ENCODE measurements around the gene SFR1.

The SFR1 gene

DNA sequence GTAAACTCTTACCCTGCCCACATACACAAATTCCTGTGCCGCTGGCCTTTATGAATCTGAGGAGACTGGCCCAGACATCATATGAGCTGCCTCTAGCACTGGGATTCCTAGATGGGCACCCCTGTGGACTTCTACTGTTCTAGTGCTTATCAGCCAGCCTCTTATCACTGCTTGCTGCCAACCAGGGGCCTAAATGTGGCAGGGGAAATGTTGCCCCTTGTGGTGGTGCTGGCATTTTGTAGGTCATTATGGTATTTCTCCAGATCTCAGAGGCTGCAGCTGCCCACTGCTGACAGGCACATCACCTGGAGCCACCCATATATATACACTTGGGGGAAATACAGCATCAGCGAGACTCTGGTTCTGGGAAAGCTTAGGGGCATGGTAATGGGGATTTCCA, 5.4 kb downstream of the SFR1 start:
- H3K36me3 ChIP-seq (ENCODE audit: insufficient read depth, low read length): no peaks in the 10 kb centered on the region
- H3K27me3 ChIP-seq (ENCODE audit: insufficient read depth, low read length): no peaks in the 10 kb centered on the region
- H2AFZ ChIP-seq (ENCODE audit: low read length, unreplicated experiment): no peak overlapping the region
- no peak overlapping the region for H3K4me3 ChIP-seq (ENCODE audit: low read depth, low read length)
- peaks cover 5% of the 10 kb centered on the region for H3K79me2 ChIP-seq (ENCODE audit: control insufficient read depth, insufficient read depth, low read length, unreplicated experiment)
- peaks cover 7% of the 10 kb centered on the region for H3K4me1 ChIP-seq (ENCODE audit: control insufficient read depth, insufficient read depth, low read length, unreplicated experiment)
- no peak overlapping the region for H3K27ac ChIP-seq (ENCODE audit: low read depth, low read length)

DNA sequence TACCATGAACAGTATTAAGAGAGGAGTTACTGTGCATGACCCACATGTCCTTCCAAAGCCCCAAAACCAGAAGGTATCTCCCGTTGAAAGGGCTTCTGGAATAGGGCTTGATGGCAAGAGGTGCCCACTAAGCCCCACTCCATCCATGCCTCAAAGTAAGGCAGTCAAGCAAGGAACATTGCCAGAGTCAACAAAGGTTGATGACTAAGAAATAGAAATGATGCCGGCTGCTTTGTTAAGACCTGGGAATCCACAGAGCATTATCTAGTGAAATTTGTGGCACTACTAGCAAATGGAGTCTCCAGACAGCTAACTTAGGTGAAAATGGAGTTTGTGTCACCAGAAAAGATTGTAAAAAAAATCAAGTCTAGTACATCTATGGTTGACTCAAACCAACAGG, 6.2 kb downstream of the SFR1 start:
- no peak overlapping the region for H2AFZ ChIP-seq (ENCODE audit: low read length, unreplicated experiment)
- H3K27me3 ChIP-seq (ENCODE audit: insufficient read depth, low read length): no peaks in the 10 kb centered on the region
- peaks cover 2% of the 10 kb centered on the region for H3K79me2 ChIP-seq (ENCODE audit: control insufficient read depth, insufficient read depth, low read length, unreplicated experiment)
- H3K36me3 ChIP-seq (ENCODE audit: insufficient read depth, low read length): no peaks in the 10 kb centered on the region
- no peak overlapping the region for H3K4me3 ChIP-seq (ENCODE audit: low read depth, low read length)
- peaks cover 7% of the 10 kb centered on the region for H3K4me1 ChIP-seq (ENCODE audit: control insufficient read depth, insufficient read depth, low read length, unreplicated experiment)
- H3K27ac ChIP-seq (ENCODE audit: low read depth, low read length): no peak overlapping the region

DNA sequence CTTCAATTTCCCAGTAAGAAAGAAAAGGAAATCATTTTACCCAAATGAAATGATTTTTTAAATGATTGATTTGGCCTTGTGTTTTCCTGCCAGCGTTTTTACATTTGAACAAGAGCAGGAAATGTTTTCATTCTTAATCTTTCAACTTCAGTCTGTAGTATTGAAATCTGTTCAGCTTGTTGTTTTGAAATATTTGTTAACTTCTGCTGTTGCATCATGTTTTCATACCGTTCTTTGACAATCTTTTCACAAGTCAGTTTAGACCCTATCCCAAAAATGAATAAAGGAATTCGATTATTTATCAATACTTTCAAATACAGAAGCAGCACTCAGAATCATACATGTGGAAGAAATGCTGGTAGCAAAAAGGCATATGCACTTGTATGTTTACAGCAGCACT, 8.1 kb downstream of the SFR1 start:
- Histone ChIP-seq H3K4me1 (ENCODE audit: control insufficient read depth, insufficient read depth, low read length, unreplicated experiment) (peaks cover 7% of the 10 kb centered on the region), H2AFZ (ENCODE audit: low read length, unreplicated experiment) (no peak overlapping the region), H3K79me2 (ENCODE audit: control insufficient read depth, insufficient read depth, low read length, unreplicated experiment) (no peaks in the 10 kb centered on the region), H3K4me3 (ENCODE audit: low read depth, low read length) (no peak overlapping the region), H3K27ac (ENCODE audit: low read depth, low read length) (no peak overlapping the region), H3K36me3 (ENCODE audit: insufficient read depth, low read length) (no peaks in the 10 kb centered on the region), H3K27me3 (ENCODE audit: insufficient read depth, low read length) (no peaks in the 10 kb centered on the region)

DNA sequence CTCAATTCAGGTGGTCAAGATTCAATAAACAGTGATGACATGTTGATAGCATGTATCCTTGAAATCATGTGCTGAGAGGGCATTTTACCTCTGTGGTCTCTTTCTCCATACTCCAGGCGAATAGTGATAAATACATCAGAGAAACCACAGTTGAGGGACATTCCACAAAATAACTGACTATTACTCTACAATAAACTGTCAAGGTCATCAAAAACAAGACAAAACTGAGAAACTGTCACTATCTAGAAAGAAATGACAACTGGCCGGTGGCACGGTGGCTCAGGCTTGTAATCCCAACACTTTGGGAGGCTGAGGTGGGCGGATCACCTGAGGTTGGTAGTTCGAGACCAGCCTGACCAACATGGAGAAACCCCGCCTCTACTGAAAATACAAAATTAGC, 16.2 kb downstream of the SFR1 start:
- Histone ChIP-seq H3K79me2 (ENCODE audit: control insufficient read depth, insufficient read depth, low read length, unreplicated experiment) (no peaks in the 10 kb centered on the region), H3K36me3 (ENCODE audit: insufficient read depth, low read length) (no peaks in the 10 kb centered on the region), H2AFZ (ENCODE audit: low read length, unreplicated experiment) (no peak overlapping the region), H3K4me1 (ENCODE audit: control insufficient read depth, insufficient read depth, low read length, unreplicated experiment) (no peaks in the 10 kb centered on the region), H3K4me3 (ENCODE audit: low read depth, low read length) (no peak overlapping the region), H3K27ac (ENCODE audit: low read depth, low read length) (no peak overlapping the region), H3K27me3 (ENCODE audit: insufficient read depth, low read length) (no peaks in the 10 kb centered on the region)

DNA sequence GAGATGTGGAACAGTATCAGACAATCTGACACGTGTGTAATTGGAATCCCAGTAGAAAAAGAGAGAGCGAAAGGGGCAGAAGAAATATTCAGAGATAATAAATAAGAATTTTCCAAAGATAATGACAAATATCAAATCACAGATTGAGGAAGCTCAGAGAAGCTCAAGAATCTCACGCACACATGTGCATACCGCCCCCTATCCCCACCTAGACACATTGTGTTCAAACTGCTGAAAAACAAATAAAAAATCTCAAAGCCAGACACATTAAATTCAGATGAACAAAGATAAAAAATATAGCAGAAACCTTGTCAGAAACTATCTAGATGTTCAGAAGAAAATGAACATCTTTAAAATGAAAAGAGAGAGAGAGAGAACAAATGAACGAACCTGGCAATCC, 17.2 kb downstream of the SFR1 start:
- no peak overlapping the region for H2AFZ ChIP-seq (ENCODE audit: low read length, unreplicated experiment)

DNA sequence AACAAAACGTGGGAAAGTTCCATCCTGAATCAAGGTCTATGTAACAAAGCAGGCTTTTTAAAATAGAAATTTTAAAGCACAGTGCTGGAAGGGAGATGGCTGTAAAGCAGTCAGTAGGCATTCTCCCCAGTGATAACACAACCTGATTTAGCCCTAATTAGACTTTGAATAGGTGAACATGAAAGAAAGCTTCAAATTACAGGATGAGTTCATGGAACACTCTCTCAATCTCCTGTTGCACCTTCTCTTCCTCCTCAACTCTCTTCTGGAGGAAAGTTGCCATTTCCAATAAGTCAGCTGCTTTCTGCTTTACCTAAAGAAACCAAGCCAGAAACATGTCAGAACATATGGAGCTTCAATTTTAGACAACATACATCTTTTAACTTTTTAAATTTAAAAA, 20.1 kb downstream of the SFR1 start:
- Histone ChIP-seq H3K4me1 (ENCODE audit: control insufficient read depth, insufficient read depth, low read length, unreplicated experiment) (no peaks in the 10 kb centered on the region), H2AFZ (ENCODE audit: low read length, unreplicated experiment) (no peak overlapping the region), H3K27ac (ENCODE audit: low read depth, low read length) (no peak overlapping the region), H3K79me2 (ENCODE audit: control insufficient read depth, insufficient read depth, low read length, unreplicated experiment) (no peaks in the 10 kb centered on the region), H3K4me3 (ENCODE audit: low read depth, low read length) (no peak overlapping the region), H3K36me3 (ENCODE audit: insufficient read depth, low read length) (no peaks in the 10 kb centered on the region), H3K27me3 (ENCODE audit: insufficient read depth, low read length) (peaks cover 19% of the 10 kb centered on the region)

More for the DNA sequence above, 17.2 kb downstream of the SFR1 start:
- Histone ChIP-seq H3K27ac (ENCODE audit: low read depth, low read length) (no peak overlapping the region), H3K4me3 (ENCODE audit: low read depth, low read length) (no peak overlapping the region), H3K79me2 (ENCODE audit: control insufficient read depth, insufficient read depth, low read length, unreplicated experiment) (no peaks in the 10 kb centered on the region), H3K4me1 (ENCODE audit: control insufficient read depth, insufficient read depth, low read length, unreplicated experiment) (no peaks in the 10 kb centered on the region), H3K36me3 (ENCODE audit: insufficient read depth, low read length) (no peaks in the 10 kb centered on the region), H3K27me3 (ENCODE audit: insufficient read depth, low read length) (no peaks in the 10 kb centered on the region)

DNA sequence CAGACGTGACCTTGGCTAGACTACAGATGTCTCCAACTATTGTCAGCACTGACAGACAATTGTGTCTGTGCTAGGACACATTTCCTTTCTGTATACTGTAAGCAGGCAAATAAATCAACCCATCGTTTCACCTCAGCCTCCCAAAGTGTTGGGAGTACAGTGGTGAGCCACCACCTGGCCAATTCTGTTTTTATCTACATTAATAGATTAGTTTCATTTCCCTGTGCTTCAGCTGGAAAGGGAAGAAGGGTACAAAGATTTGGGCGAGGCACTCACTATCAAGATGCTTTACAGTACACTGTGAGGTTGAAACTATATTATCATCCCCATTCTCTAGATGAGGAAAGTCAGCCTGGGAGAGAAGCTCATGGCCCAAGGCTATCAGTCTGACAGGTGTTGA, 21.9 kb downstream of the SFR1 start:
- no peaks in the 10 kb centered on the region for H3K79me2 ChIP-seq (ENCODE audit: control insufficient read depth, insufficient read depth, low read length, unreplicated experiment)
- no peak overlapping the region for H3K4me3 ChIP-seq (ENCODE audit: low read depth, low read length)
- no peak overlapping the region for H3K27ac ChIP-seq (ENCODE audit: low read depth, low read length)
- H3K36me3 ChIP-seq (ENCODE audit: insufficient read depth, low read length): no peaks in the 10 kb centered on the region
- no peak overlapping the region for H2AFZ ChIP-seq (ENCODE audit: low read length, unreplicated experiment)
- H3K4me1 ChIP-seq (ENCODE audit: control insufficient read depth, insufficient read depth, low read length, unreplicated experiment): no peaks in the 10 kb centered on the region
- peaks cover 26% of the 10 kb centered on the region for H3K27me3 ChIP-seq (ENCODE audit: insufficient read depth, low read length)

DNA sequence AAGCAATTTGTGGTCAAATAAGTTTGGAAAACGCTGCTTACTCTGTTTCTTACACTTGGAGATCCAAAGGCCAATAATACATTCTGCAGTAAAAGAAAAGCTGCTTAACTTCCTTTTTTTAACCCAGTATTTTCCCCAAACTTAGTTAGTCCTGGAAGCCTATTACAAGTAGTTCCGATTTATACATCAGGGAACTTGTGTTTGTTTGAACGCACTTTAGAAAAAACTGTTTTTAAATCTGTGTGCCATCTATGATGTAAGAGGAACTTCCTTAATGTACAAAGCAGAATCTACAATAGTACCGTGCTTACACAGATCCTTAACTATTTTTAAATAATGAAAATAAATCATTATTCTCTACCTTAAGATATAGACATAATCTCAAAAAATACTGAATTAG, 23.0 kb downstream of the SFR1 start:
- Histone ChIP-seq H3K27ac (ENCODE audit: low read depth, low read length) (no peak overlapping the region), H3K4me3 (ENCODE audit: low read depth, low read length) (no peak overlapping the region), H3K36me3 (ENCODE audit: insufficient read depth, low read length) (no peaks in the 10 kb centered on the region), H3K79me2 (ENCODE audit: control insufficient read depth, insufficient read depth, low read length, unreplicated experiment) (no peaks in the 10 kb centered on the region), H3K4me1 (ENCODE audit: control insufficient read depth, insufficient read depth, low read length, unreplicated experiment) (no peaks in the 10 kb centered on the region), H3K27me3 (ENCODE audit: insufficient read depth, low read length) (peaks cover 26% of the 10 kb centered on the region), H2AFZ (ENCODE audit: low read length, unreplicated experiment) (no peak overlapping the region)

DNA sequence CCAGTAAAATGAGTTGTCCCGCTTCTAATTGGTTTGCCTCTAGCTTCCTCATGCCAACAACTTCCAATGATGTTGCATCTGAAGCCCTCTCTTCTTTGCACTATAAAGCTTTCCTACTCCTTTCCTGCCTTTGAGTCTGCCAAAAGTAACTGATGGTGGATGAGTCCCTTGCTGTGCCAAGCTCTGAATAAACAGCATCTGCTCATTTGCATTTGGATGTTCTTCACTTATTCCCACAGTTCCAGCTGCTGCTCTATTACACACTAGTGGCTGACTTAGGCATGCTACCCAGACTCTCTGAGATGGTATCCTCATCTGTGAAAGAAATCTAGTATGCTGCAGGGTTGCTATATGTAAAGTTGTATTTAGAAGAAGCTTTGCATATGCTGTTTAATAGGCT, 24.9 kb downstream of the SFR1 start:
- Histone ChIP-seq H3K79me2 (ENCODE audit: control insufficient read depth, insufficient read depth, low read length, unreplicated experiment) (no peaks in the 10 kb centered on the region), H3K36me3 (ENCODE audit: insufficient read depth, low read length) (no peaks in the 10 kb centered on the region), H3K4me1 (ENCODE audit: control insufficient read depth, insufficient read depth, low read length, unreplicated experiment) (no peaks in the 10 kb centered on the region), H3K27ac (ENCODE audit: low read depth, low read length) (no peak overlapping the region), H3K4me3 (ENCODE audit: low read depth, low read length) (no peak overlapping the region), H3K27me3 (ENCODE audit: insufficient read depth, low read length) (peaks cover 26% of the 10 kb centered on the region), H2AFZ (ENCODE audit: low read length, unreplicated experiment) (no peak overlapping the region)

DNA sequence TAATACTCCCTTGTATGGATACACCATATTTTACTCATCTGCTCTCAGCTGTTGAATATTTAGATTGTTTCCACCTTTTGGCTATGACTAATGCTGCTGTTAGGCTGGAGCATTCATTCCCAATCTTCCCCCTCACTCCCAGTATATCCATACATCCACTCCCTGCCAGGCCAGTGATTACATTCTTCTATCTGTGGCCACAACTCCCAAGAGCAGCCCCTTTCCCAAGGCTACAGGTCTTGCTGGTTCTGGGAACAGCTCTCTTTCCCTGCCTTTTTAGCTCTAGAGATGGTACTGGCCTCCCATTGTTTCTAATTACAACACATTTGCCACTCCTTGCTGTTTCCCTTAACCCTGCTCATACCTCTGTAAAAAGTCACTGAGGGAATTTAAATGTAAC, 28.2 kb downstream of the SFR1 start:
- no peaks in the 10 kb centered on the region for H3K79me2 ChIP-seq (ENCODE audit: control insufficient read depth, insufficient read depth, low read length, unreplicated experiment)
- H3K4me3 ChIP-seq (ENCODE audit: low read depth, low read length): no peak overlapping the region
- no peak overlapping the region for H3K27ac ChIP-seq (ENCODE audit: low read depth, low read length)
- H3K27me3 ChIP-seq (ENCODE audit: insufficient read depth, low read length): peaks cover 34% of the 10 kb centered on the region
- no peaks in the 10 kb centered on the region for H3K4me1 ChIP-seq (ENCODE audit: control insufficient read depth, insufficient read depth, low read length, unreplicated experiment)
- no peaks in the 10 kb centered on the region for H3K36me3 ChIP-seq (ENCODE audit: insufficient read depth, low read length)
- H2AFZ ChIP-seq (ENCODE audit: low read length, unreplicated experiment): no peak overlapping the region

DNA sequence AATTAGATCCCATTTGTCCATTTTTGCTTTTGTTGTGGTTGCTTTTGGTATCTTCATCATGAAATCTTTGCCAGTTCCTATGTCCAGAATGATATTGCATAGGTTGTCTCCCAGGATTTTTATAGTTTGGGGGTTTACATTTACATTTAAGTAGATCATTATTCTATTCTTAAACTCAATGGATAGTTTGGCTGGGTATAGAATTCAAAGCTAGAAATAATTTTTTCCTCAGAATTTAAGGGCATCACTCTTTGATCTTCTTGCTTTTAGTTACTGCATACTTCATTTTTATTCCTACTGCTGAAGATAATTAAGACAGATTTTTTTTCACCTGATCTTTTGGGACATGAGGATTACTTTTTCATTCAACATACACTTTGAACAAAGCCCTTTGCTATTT, 29.8 kb downstream of the SFR1 start:
- Histone ChIP-seq H3K27ac (ENCODE audit: low read depth, low read length) (no peak overlapping the region), H3K27me3 (ENCODE audit: insufficient read depth, low read length) (peaks cover 35% of the 10 kb centered on the region), H3K79me2 (ENCODE audit: control insufficient read depth, insufficient read depth, low read length, unreplicated experiment) (no peaks in the 10 kb centered on the region), H3K4me3 (ENCODE audit: low read depth, low read length) (no peak overlapping the region), H3K4me1 (ENCODE audit: control insufficient read depth, insufficient read depth, low read length, unreplicated experiment) (no peaks in the 10 kb centered on the region), H2AFZ (ENCODE audit: low read length, unreplicated experiment) (no peak overlapping the region), H3K36me3 (ENCODE audit: insufficient read depth, low read length) (no peaks in the 10 kb centered on the region)

DNA sequence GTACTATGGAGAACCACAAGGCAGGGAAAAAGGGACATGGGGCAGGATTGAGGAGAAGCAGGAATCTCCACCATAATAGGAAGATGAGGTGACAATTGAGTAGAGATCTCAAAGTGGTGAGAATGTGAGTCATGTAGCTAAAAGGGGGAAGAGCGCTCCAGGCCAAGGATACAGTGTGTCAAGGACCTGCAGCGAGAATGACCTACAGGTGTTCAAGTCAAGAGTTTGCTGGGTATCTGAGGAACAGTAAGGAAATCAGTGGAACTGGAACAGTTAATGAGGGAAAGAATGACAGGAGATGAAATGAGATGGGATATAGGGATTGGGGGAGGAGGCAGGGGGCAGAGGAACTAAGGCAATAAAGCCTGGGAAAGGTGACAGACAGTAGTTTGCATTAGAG, 33.6 kb downstream of the SFR1 start:
- H3K4me3 ChIP-seq (ENCODE audit: low read depth, low read length): no peak overlapping the region
- H3K79me2 ChIP-seq (ENCODE audit: control insufficient read depth, insufficient read depth, low read length, unreplicated experiment): no peaks in the 10 kb centered on the region
- no peaks in the 10 kb centered on the region for H3K36me3 ChIP-seq (ENCODE audit: insufficient read depth, low read length)
- no peak overlapping the region for H3K27ac ChIP-seq (ENCODE audit: low read depth, low read length)
- H3K27me3 ChIP-seq (ENCODE audit: insufficient read depth, low read length): peaks cover 46% of the 10 kb centered on the region
- H2AFZ ChIP-seq (ENCODE audit: low read length, unreplicated experiment): no peak overlapping the region
- no peaks in the 10 kb centered on the region for H3K4me1 ChIP-seq (ENCODE audit: control insufficient read depth, insufficient read depth, low read length, unreplicated experiment)
